Effector memory CD8-positive, alpha-beta T cell (primary cell): ENCODE results near the gene DPT.

Experiments used
- ATAC-seq: fragments of 150-1000 bp; cut with Tn5 transposase; replicated peaks from 2 replicates; pipeline ENCODE4 v1.10.0; 2021; ENCODE audit warnings: mild to moderate bottlenecking, moderate library complexity
- DNase-seq, 3 experiments: peaks; one replicate each; pipeline ENCODE4 v3.0.0; 2021
- H3K27ac Mint-ChIP-seq, 2 donors: one replicate each; pipeline ENCODE4 v1.8.0; 2022; ENCODE audit warnings: mild to moderate bottlenecking in 2 of 2, mixed read lengths in 2 of 2, moderate library complexity in 2 of 2
- H3K27me3 Mint-ChIP-seq, 2 donors: one replicate each; pipeline ENCODE4 v1.8.0; 2022; ENCODE audit warnings: mixed read lengths in 2 of 2
- H3K36me3 Mint-ChIP-seq: one replicate; pipeline ENCODE4 v1.8.0; 2022; ENCODE audit warnings: mild to moderate bottlenecking, moderate library complexity, mixed read lengths; ENCODE audit not compliant: insufficient read depth
- H3K4me1 Mint-ChIP-seq, 2 donors: one replicate each; pipeline ENCODE4 v1.8.0; 2022; ENCODE audit warnings: low read depth in 2 of 2, mixed read lengths in 2 of 2
- H3K4me3 Mint-ChIP-seq, 2 donors: one replicate each; pipeline ENCODE4 v1.8.0; 2022; ENCODE audit warnings: mild to moderate bottlenecking in 2 of 2, mixed read lengths in 2 of 2, moderate library complexity in 2 of 2
- H3K9me3 Mint-ChIP-seq, 2 donors: one replicate each; pipeline ENCODE4 v1.8.0; 2022; ENCODE audit warnings: mixed read lengths in 2 of 2

Gene DPT

DNA sequence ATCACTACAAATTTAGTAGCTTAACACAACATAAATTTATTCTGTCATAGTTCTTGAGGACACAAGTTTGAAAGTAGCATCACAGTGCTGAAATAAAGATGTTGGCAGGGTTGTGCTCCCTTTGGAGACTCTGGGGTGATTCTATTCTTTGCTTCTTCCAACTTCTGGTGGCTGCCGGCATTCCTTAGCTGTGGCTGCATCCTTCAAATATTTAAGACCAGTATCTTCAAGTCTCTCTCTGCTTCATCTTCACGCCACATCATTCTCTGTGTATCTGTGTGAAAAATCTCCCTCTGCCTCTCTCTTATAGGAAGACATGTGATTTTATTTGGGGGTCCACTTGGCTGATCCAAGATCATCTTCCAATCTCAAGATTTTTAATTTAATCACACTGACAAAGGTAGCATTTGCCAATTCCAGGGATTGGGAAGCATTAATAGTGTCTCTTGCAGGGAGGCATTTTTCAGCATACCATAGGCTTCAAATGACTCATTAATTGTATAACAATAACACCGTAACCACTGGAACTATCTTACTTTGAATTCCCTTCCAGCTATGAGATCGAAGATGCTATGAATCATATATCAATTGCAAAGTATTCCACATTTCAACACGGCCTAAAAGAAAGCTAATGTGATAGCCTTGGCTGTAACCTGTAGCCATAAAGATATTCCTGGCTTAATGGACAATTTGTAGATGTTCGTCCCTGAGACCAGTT is 74.6 kb downstream of the DPT start:
- Mint-ChIP-seq H3K9me3 (no peaks in the 10 kb centered on the region), H3K4me3 (no peak overlapping the region), H3K27me3 (peaks cover 18% of the 10 kb centered on the region in 2 donors), H3K36me3 (no peaks in the 10 kb centered on the region), H3K4me1 (no peaks in the 10 kb centered on the region), H3K27ac (no peak overlapping the region)
- ATAC-seq, result no peak
- DNase-seq, result no peak

DNA sequence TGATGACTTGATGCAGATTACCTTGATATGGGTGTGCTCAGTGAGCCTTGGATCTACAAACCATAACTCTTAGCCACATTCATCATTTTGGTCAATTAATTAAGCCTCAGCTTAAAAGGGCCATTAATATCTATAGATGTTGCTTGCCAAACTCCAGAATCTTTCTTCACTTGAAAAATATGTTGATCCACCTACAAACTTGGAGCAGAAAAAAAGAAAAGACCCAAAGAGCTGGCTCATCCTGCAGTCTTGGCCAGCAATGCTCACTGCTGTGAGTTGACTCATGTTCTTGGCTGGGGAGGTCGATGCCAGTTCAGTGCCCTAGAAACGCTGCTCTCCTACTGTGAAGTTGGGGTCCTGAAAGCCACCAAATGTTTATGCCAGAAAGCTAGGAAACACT is 75.4 kb downstream of the DPT start:
- ATAC-seq, result no peak
- H3K4me1 Mint-ChIP-seq, result no peaks in the 10 kb centered on the region
- H3K36me3 Mint-ChIP-seq, result no peaks in the 10 kb centered on the region
- H3K27me3 Mint-ChIP-seq, result peaks cover 18% of the 10 kb centered on the region in 2 donors
- H3K4me3 Mint-ChIP-seq, result no peak overlapping the region
- DNase-seq, result no peak
- no peaks in the 10 kb centered on the region for H3K9me3 Mint-ChIP-seq
- no peak overlapping the region for H3K27ac Mint-ChIP-seq

DNA sequence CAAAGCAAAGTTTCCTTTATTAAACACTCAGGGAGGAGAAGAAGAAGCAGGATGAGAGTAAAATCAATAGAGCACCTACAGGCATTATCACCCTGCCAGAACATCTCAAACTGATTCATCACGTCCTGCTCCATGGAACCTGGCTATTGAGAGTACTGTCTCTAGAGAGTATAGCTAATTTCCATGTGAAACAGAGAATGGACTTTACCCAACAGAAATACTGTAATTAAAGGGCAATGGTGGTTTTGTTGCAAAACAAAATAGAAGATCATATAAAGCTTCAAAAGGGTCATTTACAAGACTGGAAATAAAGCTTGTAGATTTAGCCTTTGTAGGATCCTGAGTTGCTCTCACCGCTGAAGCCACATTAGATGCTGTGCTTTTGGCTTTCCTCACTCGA is 83.3 kb downstream of the DPT start:
- Mint-ChIP-seq H3K4me3 (no peak overlapping the region), H3K36me3 (no peaks in the 10 kb centered on the region), H3K27ac (no peak overlapping the region), H3K9me3 (no peaks in the 10 kb centered on the region), H3K4me1 (no peaks in the 10 kb centered on the region), H3K27me3 (peaks cover 0 to 6% of the 10 kb centered on the region in 2 donors)
- DNase-seq (no peak), ATAC-seq (no peak)
